C4-2B (cell line): ENCODE results near the gene OR51M1.

ENCODE experiments used
- ZFX ChIP-seq: fragments of 450-650 bp; IDR thresholded peaks from 2 replicates; pipeline ENCODE4 v1.6.1; 2017
- TF ChIP-seq, protein P1 (sequence below): fragments of 450-650 bp; conservative IDR thresholded peaks from 2 replicates; pipeline ENCODE4 v1.5.1; 2017; ENCODE audit warnings: mild to moderate bottlenecking

- TF ChIP-seq, protein P1, sequence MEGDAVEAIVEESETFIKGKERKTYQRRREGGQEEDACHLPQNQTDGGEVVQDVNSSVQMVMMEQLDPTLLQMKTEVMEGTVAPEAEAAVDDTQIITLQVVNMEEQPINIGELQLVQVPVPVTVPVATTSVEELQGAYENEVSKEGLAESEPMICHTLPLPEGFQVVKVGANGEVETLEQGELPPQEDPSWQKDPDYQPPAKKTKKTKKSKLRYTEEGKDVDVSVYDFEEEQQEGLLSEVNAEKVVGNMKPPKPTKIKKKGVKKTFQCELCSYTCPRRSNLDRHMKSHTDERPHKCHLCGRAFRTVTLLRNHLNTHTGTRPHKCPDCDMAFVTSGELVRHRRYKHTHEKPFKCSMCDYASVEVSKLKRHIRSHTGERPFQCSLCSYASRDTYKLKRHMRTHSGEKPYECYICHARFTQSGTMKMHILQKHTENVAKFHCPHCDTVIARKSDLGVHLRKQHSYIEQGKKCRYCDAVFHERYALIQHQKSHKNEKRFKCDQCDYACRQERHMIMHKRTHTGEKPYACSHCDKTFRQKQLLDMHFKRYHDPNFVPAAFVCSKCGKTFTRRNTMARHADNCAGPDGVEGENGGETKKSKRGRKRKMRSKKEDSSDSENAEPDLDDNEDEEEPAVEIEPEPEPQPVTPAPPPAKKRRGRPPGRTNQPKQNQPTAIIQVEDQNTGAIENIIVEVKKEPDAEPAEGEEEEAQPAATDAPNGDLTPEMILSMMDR: no peak
- no peak for TF ChIP-seq ZFX
These were observed 43.8 kb upstream of the OR51M1 start for GRCh38 chr11:5339771-5340322.
